ENCODE results near the gene LYPD6.

The LYPD6 gene

GRCh38 chr2:149296031-149296430 is 34.4 kb upstream of the LYPD6 start:
- Histone ChIP-seq H4K8ac (ENCODE audit: low read depth, low read length) (no peak overlapping the region), H3K4ac (ENCODE audit: low read depth, low read length) (no peak overlapping the region)

GRCh38 chr2:149307014-149307413 is 23.4 kb upstream of the LYPD6 start:
- H3K23ac ChIP-seq (ENCODE audit: low read length), result no peak overlapping the region
- WGBS (ENCODE audit: extremely low coverage, insufficient coverage, insufficient read length), result no CpG with 5 or more reads among the region's 5 CpGs
- no peak overlapping the region for H2BK12ac ChIP-seq (ENCODE audit: low read length)
- H4K8ac ChIP-seq (ENCODE audit: low read depth, low read length), result no peak overlapping the region
- H3K4me1 ChIP-seq (ENCODE audit: control insufficient read depth in 1 of 2, insufficient read depth in 2 of 2, low read length in 2 of 2), result peaks cover 9 to 16% of the 10 kb centered on the region in 2 experiments
- no peak overlapping the region for H2BK120ac ChIP-seq (ENCODE audit: insufficient read depth, low read length, poor library complexity)
- no peaks in the 10 kb centered on the region for H3K36me3 ChIP-seq (ENCODE audit: control insufficient read depth in 1 of 2, insufficient read depth in 2 of 2, low read length in 2 of 2)
- no peaks in the 10 kb centered on the region for H3K27me3 ChIP-seq (ENCODE audit: insufficient read depth, low read length)
- no peak overlapping the region for H3K4ac ChIP-seq (ENCODE audit: low read depth, low read length)
- H3K9ac ChIP-seq (ENCODE audit: low read length), result no peak overlapping the region
- peak overlapping the region; percentile 94 for H3K27ac ChIP-seq (ENCODE audit: low read depth, low read length)
- no peak overlapping the region for H4K12ac ChIP-seq (ENCODE audit: low read depth, low read length)
- no peak overlapping the region for H3K14ac ChIP-seq (ENCODE audit: low read length)
- H3K4me2 ChIP-seq (ENCODE audit: low read length), result no peak overlapping the region
- H4K91ac ChIP-seq (ENCODE audit: low read depth, low read length), result no peak overlapping the region
- no peak overlapping the region for H2AFZ ChIP-seq (ENCODE audit: insufficient read depth, low read length, poor library complexity)
- no peak overlapping the region for H3K4me3 ChIP-seq (ENCODE audit: low read depth, low read length)
- H3K18ac ChIP-seq (ENCODE audit: low read length), result no peak overlapping the region
- peak in 1 of 2 donors; percentile 2 for DNase-seq
- H3K79me1 ChIP-seq (ENCODE audit: low read length), result peaks cover 39% of the 10 kb centered on the region
- H3K79me2 ChIP-seq (ENCODE audit: control insufficient read depth, insufficient read depth, low read length, poor library complexity), result peaks cover 3% of the 10 kb centered on the region
- H2AK5ac ChIP-seq (ENCODE audit: low read length), result no peak overlapping the region
- no peaks in the 10 kb centered on the region for H3K9me3 ChIP-seq (ENCODE audit: insufficient read depth, low read depth, low read length)
- no peak overlapping the region for H2BK5ac ChIP-seq (ENCODE audit: low read depth, low read length, poor library complexity)

More at GRCh38 chr2:149296031-149296430, 34.4 kb upstream of the LYPD6 start:
- H3K4me2 ChIP-seq (ENCODE audit: low read length), result no peak overlapping the region
- peaks cover 3% of the 10 kb centered on the region for H3K79me1 ChIP-seq (ENCODE audit: low read length)
- no peak overlapping the region for H2BK12ac ChIP-seq (ENCODE audit: low read length)
- no peak overlapping the region for H2BK5ac ChIP-seq (ENCODE audit: low read depth, low read length, poor library complexity)
- no peak overlapping the region for H3K14ac ChIP-seq (ENCODE audit: low read length)
- no peaks in the 10 kb centered on the region for H3K79me2 ChIP-seq (ENCODE audit: control insufficient read depth, insufficient read depth, low read length, poor library complexity)
- H3K4me1 ChIP-seq (ENCODE audit: control insufficient read depth in 1 of 2, insufficient read depth in 2 of 2, low read length in 2 of 2), result peaks cover 0 to 8% of the 10 kb centered on the region in 2 experiments
- no peak overlapping the region for H2BK120ac ChIP-seq (ENCODE audit: insufficient read depth, low read length, poor library complexity)
- no peak overlapping the region for H3K18ac ChIP-seq (ENCODE audit: low read length)
- no peaks in the 10 kb centered on the region for H3K36me3 ChIP-seq (ENCODE audit: control insufficient read depth in 1 of 2, insufficient read depth in 2 of 2, low read length in 2 of 2)
- H3K9ac ChIP-seq (ENCODE audit: low read length), result no peak overlapping the region
- H2AFZ ChIP-seq (ENCODE audit: insufficient read depth, low read length, poor library complexity), result no peak overlapping the region
- no peaks in the 10 kb centered on the region for H3K9me3 ChIP-seq (ENCODE audit: insufficient read depth, low read depth, low read length)
- H3K23ac ChIP-seq (ENCODE audit: low read length), result no peak overlapping the region
- no peak overlapping the region for H4K91ac ChIP-seq (ENCODE audit: low read depth, low read length)
- no peak overlapping the region for H4K12ac ChIP-seq (ENCODE audit: low read depth, low read length)
- DNase-seq, result no peak
- no peak overlapping the region for H3K27ac ChIP-seq (ENCODE audit: low read depth, low read length)
- H2AK5ac ChIP-seq (ENCODE audit: low read length), result no peak overlapping the region
- no peaks in the 10 kb centered on the region for H3K27me3 ChIP-seq (ENCODE audit: insufficient read depth, low read length)
- H3K4me3 ChIP-seq (ENCODE audit: low read depth, low read length), result no peak overlapping the region

- no peak overlapping the region for H4K12ac ChIP-seq (ENCODE audit: low read depth, low read length)
- H3K27me3 ChIP-seq (ENCODE audit: insufficient read depth, low read length), result no peaks in the 10 kb centered on the region
- H3K14ac ChIP-seq (ENCODE audit: low read length), result peak overlapping the region; percentile 57
- no CpG with 5 or more reads among the region's 11 CpGs for WGBS (ENCODE audit: extremely low coverage, insufficient coverage, insufficient read length)
- H3K4me1 ChIP-seq (ENCODE audit: control insufficient read depth in 1 of 2, insufficient read depth in 2 of 2, low read length in 2 of 2), result peaks cover 12 to 20% of the 10 kb centered on the region in 2 experiments
- peak overlapping the region; percentile 90 for H2BK120ac ChIP-seq (ENCODE audit: insufficient read depth, low read length, poor library complexity)
- no peak overlapping the region for H2AFZ ChIP-seq (ENCODE audit: insufficient read depth, low read length, poor library complexity)
- peak overlapping the region; percentile 92 for H2AK5ac ChIP-seq (ENCODE audit: low read length)
- peak overlapping the region; percentile 61 for H4K8ac ChIP-seq (ENCODE audit: low read depth, low read length)
- peak overlapping the region; percentile 98 for H2BK12ac ChIP-seq (ENCODE audit: low read length)
- no peak for DNase-seq
- peak overlapping the region; percentile 65 for H3K4ac ChIP-seq (ENCODE audit: low read depth, low read length)
- no peak overlapping the region for H3K23ac ChIP-seq (ENCODE audit: low read length)
- H3K18ac ChIP-seq (ENCODE audit: low read length), result peak overlapping the region; percentile 78
- H2BK5ac ChIP-seq (ENCODE audit: low read depth, low read length, poor library complexity), result peak overlapping the region; percentile 60
- no peak overlapping the region for H3K27ac ChIP-seq (ENCODE audit: low read depth, low read length)
- H3K4me3 ChIP-seq (ENCODE audit: low read depth, low read length), result no peak overlapping the region
- peaks cover 36% of the 10 kb centered on the region for H3K79me1 ChIP-seq (ENCODE audit: low read length)
- no peaks in the 10 kb centered on the region for H3K9me3 ChIP-seq (ENCODE audit: insufficient read depth, low read depth, low read length)
- H3K9ac ChIP-seq (ENCODE audit: low read length), result no peak overlapping the region
- H4K91ac ChIP-seq (ENCODE audit: low read depth, low read length), result peak overlapping the region; percentile 72
- peaks cover 3% of the 10 kb centered on the region for H3K79me2 ChIP-seq (ENCODE audit: control insufficient read depth, insufficient read depth, low read length, poor library complexity)
- no peak overlapping the region for H3K4me2 ChIP-seq (ENCODE audit: low read length)
- no peaks in the 10 kb centered on the region for H3K36me3 ChIP-seq (ENCODE audit: control insufficient read depth in 1 of 2, insufficient read depth in 2 of 2, low read length in 2 of 2)
Measured at GRCh38 chr2:149310349-149310748, 20.0 kb upstream of the LYPD6 start.

GRCh38 chr2:149312039-149312438 is 18.3 kb upstream of the LYPD6 start:
- no peak overlapping the region for H2AK5ac ChIP-seq (ENCODE audit: low read length)
- peak overlapping the region; percentile 85 for H2BK120ac ChIP-seq (ENCODE audit: insufficient read depth, low read length, poor library complexity)
- H3K4me1 ChIP-seq (ENCODE audit: control insufficient read depth in 1 of 2, insufficient read depth in 2 of 2, low read length in 2 of 2), result peaks cover 11 to 19% of the 10 kb centered on the region in 2 experiments
- H3K4me2 ChIP-seq (ENCODE audit: low read length), result no peak overlapping the region
- peaks cover 33% of the 10 kb centered on the region for H3K79me1 ChIP-seq (ENCODE audit: low read length)
- peaks cover 3% of the 10 kb centered on the region for H3K79me2 ChIP-seq (ENCODE audit: control insufficient read depth, insufficient read depth, low read length, poor library complexity)
- no peaks in the 10 kb centered on the region for H3K27me3 ChIP-seq (ENCODE audit: insufficient read depth, low read length)
- no peaks in the 10 kb centered on the region for H3K36me3 ChIP-seq (ENCODE audit: control insufficient read depth in 1 of 2, insufficient read depth in 2 of 2, low read length in 2 of 2)
- H3K4ac ChIP-seq (ENCODE audit: low read depth, low read length), result no peak overlapping the region
- no peak overlapping the region for H3K23ac ChIP-seq (ENCODE audit: low read length)
- H4K12ac ChIP-seq (ENCODE audit: low read depth, low read length), result no peak overlapping the region
- H3K27ac ChIP-seq (ENCODE audit: low read depth, low read length), result no peak overlapping the region
- no peak overlapping the region for H2AFZ ChIP-seq (ENCODE audit: insufficient read depth, low read length, poor library complexity)
- no CpG with 5 or more reads among the region's 1 CpG for WGBS (ENCODE audit: extremely low coverage, insufficient coverage, insufficient read length)
- no peak overlapping the region for H3K4me3 ChIP-seq (ENCODE audit: low read depth, low read length)
- H4K8ac ChIP-seq (ENCODE audit: low read depth, low read length), result no peak overlapping the region
- DNase-seq, result no peak
- no peaks in the 10 kb centered on the region for H3K9me3 ChIP-seq (ENCODE audit: insufficient read depth, low read depth, low read length)
- H4K91ac ChIP-seq (ENCODE audit: low read depth, low read length), result no peak overlapping the region
- no peak overlapping the region for H3K14ac ChIP-seq (ENCODE audit: low read length)
- H2BK12ac ChIP-seq (ENCODE audit: low read length), result no peak overlapping the region
- H3K9ac ChIP-seq (ENCODE audit: low read length), result no peak overlapping the region
- no peak overlapping the region for H3K18ac ChIP-seq (ENCODE audit: low read length)
- H2BK5ac ChIP-seq (ENCODE audit: low read depth, low read length, poor library complexity), result no peak overlapping the region
